GM10248 (cell line): ENCODE data around the gene SEL1L.
A peak's percentile ranks its signal among the peaks of the same experiment; 100 is the strongest.

Experiments used
- CTCF ChIA-PET: fragments of 300-600 bp; sonication (Branson Sonifier 250); formaldehyde crosslinking; extraction: SDS; loops from one replicate; lab custom pipeline; 2021; ENCODE audit warnings: antibody characterized with exemption; lab: Yijun Ruan, JAX
- POLR2A ChIA-PET: fragments of 350-650 bp; sonication (Branson Sonifier 250); formaldehyde crosslinking; extraction: SDS; loops from one replicate; lab custom pipeline; 2020; ENCODE audit warnings: antibody characterized with exemption; lab: Yijun Ruan, JAX
- DNase-seq: peaks from one replicate; pipeline ENCODE4 v3.0.0; 2012; ENCODE audit errors: extremely low spot score
- TF ChIP-seq, protein P1 (sequence below): IDR thresholded peaks from 2 replicates; pipeline ENCODE4 v1.5.1; 2012; ENCODE audit warnings: mild to moderate bottlenecking, low read depth; ENCODE audit errors: extremely low read depth, missing control alignments, control extremely low read depth

Gene SEL1L

GRCh38 chr14:81533536-81534343 is at the start of gene SEL1L:
Gene SEL1L (minus strand): TSS chr14:81533853. CDS start chr14:81533744, 109 bp downstream.
- TF ChIP-seq, protein P1, sequence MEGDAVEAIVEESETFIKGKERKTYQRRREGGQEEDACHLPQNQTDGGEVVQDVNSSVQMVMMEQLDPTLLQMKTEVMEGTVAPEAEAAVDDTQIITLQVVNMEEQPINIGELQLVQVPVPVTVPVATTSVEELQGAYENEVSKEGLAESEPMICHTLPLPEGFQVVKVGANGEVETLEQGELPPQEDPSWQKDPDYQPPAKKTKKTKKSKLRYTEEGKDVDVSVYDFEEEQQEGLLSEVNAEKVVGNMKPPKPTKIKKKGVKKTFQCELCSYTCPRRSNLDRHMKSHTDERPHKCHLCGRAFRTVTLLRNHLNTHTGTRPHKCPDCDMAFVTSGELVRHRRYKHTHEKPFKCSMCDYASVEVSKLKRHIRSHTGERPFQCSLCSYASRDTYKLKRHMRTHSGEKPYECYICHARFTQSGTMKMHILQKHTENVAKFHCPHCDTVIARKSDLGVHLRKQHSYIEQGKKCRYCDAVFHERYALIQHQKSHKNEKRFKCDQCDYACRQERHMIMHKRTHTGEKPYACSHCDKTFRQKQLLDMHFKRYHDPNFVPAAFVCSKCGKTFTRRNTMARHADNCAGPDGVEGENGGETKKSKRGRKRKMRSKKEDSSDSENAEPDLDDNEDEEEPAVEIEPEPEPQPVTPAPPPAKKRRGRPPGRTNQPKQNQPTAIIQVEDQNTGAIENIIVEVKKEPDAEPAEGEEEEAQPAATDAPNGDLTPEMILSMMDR: no peak
- ChIA-PET POLR2A (interaction anchor here (0.6 to 1.3 kb wide), 8 partner anchors 9 to 598 kb away, joined by 3 to 8 read pairs (median 4); partner anchors contain the start of gene GTF2A1), CTCF (interaction anchor here (0.8 to 1.5 kb wide), 7 partner anchors 9 to 97 kb away, joined by 3 to 4 read pairs (median 3); no protein-coding TSS in a partner anchor)
- DNase-seq: peak; percentile 92

DNA sequence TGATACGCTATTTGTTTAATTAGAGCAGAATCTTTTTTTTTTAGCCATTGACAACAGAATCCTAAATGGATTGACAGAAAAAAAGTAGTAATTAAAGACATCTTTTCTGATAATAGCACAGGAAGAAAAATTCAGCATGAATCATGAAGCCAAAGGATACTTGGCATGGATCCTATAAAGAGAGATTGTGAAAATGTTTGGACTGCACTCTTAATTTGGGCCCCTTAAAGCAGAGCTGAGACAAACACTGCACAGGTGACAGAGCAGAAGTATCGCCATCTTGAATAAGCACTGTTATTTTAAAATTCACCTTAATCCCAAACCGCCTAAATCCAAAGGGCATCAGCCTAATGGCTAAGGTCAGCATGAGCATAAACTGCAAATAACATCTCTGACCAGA is 48.8 kb upstream of the SEL1L start:
- ChIA-PET POLR2A (no interaction called here), CTCF (no interaction called here)
- TF ChIP-seq, protein P1: no peak
- no peak for DNase-seq

GRCh38 chr14:81579115-81579514 is 45.5 kb upstream of the SEL1L start:
- TF ChIP-seq, protein P1: no peak
- DNase-seq: no peak
- POLR2A ChIA-PET: no interaction called here
- CTCF ChIA-PET: interaction anchor here (0.9 kb wide), 1 partner anchor 14 kb away, joined by 3 read pairs; no protein-coding TSS in a partner anchor

DNA sequence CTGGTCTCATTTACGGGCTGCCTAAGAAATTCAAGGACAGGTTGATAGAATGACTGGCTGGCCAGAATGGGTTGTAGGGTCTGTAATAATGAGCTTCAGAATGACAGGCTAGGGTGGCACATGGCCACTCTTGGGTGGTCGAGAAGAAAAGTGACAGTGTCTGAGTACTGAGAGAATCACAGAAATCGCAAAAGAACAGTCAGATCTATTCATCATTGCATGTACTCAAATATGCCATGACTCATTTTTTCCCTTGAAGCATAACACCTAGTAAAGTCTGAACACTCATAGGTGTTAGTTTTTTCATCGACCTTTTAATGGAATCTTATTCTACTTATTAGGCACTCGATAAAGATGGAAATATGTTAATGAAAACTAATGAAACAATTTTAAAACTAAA is 37.8 kb upstream of the SEL1L start:
- POLR2A ChIA-PET: no interaction called here
- TF ChIP-seq, protein P1: no peak
- CTCF ChIA-PET: interaction anchor here (1.5 to 1.6 kb wide), 2 partner anchors 14 to 138 kb away, joined by 3 to 4 read pairs; no protein-coding TSS in a partner anchor
- no peak for DNase-seq

- no peak for DNase-seq
- POLR2A ChIA-PET: no interaction called here
- TF ChIP-seq, protein P1: no peak
- CTCF ChIA-PET: interaction anchor here (1.5 to 4.0 kb wide), 5 partner anchors 8 to 28 kb away, joined by 4 to 17 read pairs (median 5); no protein-coding TSS in a partner anchor
Observed at GRCh38 chr14:81567302-81567701, 33.6 kb upstream of the SEL1L start.

GRCh38 chr14:81565441-81566290 is 32.0 kb upstream of the SEL1L start:
- TF ChIP-seq, protein P1: peak; percentile 61
- DNase-seq: peak; percentile 36
- CTCF ChIA-PET: interaction anchor here (0.7 to 4.0 kb wide), 11 partner anchors 8 to 427 kb away, joined by 3 to 17 read pairs (median 5); no protein-coding TSS in a partner anchor
- POLR2A ChIA-PET: no interaction called here
